Medulla oblongata (tissue), 1 donor: ENCODE results near the gene SYCN.

Experiments used
- DNase-seq: peaks from one replicate; pipeline ENCODE4 v3.0.0-alpha.2; 2015; ENCODE audit errors: extremely low spot score

Gene SYCN

GRCh38 chr19:39155741-39156140 lies 48.3 kb downstream of the SYCN start:
- no peak for DNase-seq

- DNase-seq = no peak
These were observed 48.9 kb downstream of the SYCN start for GRCh38 chr19:39155114-39155700.

- no peak for DNase-seq
These were observed 49.4 kb downstream of the SYCN start for GRCh38 chr19:39154629-39155100.

GRCh38 chr19:39154100-39154628 lies 49.9 kb downstream of the SYCN start:
- no peak for DNase-seq
